IMR-90 (cell line): ENCODE data around the gene LENEP. TPM values are rescaled to one million over a fixed set of nuclear protein-coding genes. Genes with fewer than 3 reads are reported as not detected.

Experiments used
- ATAC-seq: fragments of 200-7000 bp; cut with Tn5 transposase; 2 replicates; pipeline ENCODE4 v1.9.1; 2020; ENCODE audit warnings: low read depth, mild to moderate bottlenecking, moderate library complexity
- BruUV-seq: library from RNA; stranded (reverse); fragments of 400-500 nt; replicated peaks from 2 replicates; lab custom pipeline; 2021; lab: Mats Ljungman, UMichigan
- CTCF ChIA-PET: fragments of 300-600 bp; formaldehyde crosslinking; extraction: SDS; loops from one replicate; lab custom pipeline; 2021; ENCODE audit warnings: antibody characterized with exemption; lab: Yijun Ruan, JAX
- POLR2A ChIA-PET: fragments of 300-600 bp; sonication (Branson Sonifier 250); formaldehyde crosslinking; loops from one replicate; lab custom pipeline; 2022; ENCODE audit warnings: antibody characterized with exemption; ENCODE audit not compliant: unreplicated experiment; lab: Charles Lee
- DNase-seq: peaks from one replicate; pipeline ENCODE4 v3.0.0; 2013
- H2AFZ ChIP-seq: replicated peaks from 2 replicates; pipeline ENCODE3; 2013; ENCODE audit warnings: low read length, mild to moderate bottlenecking; ENCODE audit not compliant: poor library complexity
- H2AK5ac ChIP-seq: 2 replicates; pipeline ENCODE4 v1.6.1; 2013; ENCODE audit warnings: low read depth, low read length, inconsistent platforms
- H2AK9ac ChIP-seq: replicated peaks from 2 replicates; pipeline ENCODE3; 2013; ENCODE audit warnings: mild to moderate bottlenecking, low read depth, low read length, moderate library complexity; ENCODE audit not compliant: poor library complexity
- H2BK120ac ChIP-seq: 2 replicates; pipeline ENCODE4 v1.6.1; 2013; ENCODE audit warnings: low read depth, low read length, inconsistent platforms
- H2BK15ac ChIP-seq: 3 replicates; pipeline ENCODE4 v1.6.1; 2013; ENCODE audit warnings: low read depth, low read length, inconsistent platforms
- H2BK20ac ChIP-seq: 2 replicates; pipeline ENCODE4 v1.6.1; 2013; ENCODE audit warnings: low read depth, mild to moderate bottlenecking, inconsistent platforms, low read length, moderate library complexity
- H2BK5ac ChIP-seq: 2 replicates; pipeline ENCODE4 v1.6.1; 2013; ENCODE audit warnings: mild to moderate bottlenecking, low read depth, low read length, inconsistent platforms; ENCODE audit not compliant: poor library complexity, severe bottlenecking
- H3K14ac ChIP-seq: replicated peaks from 2 replicates; pipeline ENCODE4 v1.6.1; 2013; ENCODE audit warnings: low read depth, low read length, inconsistent platforms
- H3K18ac ChIP-seq: 2 replicates; pipeline ENCODE4 v1.6.1; 2013; ENCODE audit warnings: low read depth, low read length, control low read depth
- H3K23ac ChIP-seq: 2 replicates; pipeline ENCODE4 v1.6.1; 2013; ENCODE audit warnings: low read depth, low read length, inconsistent platforms
- H3K27ac ChIP-seq: 2 replicates; pipeline ENCODE4 v1.5.1; 2013; ENCODE audit warnings: mild to moderate bottlenecking, control low read depth, low read length; ENCODE audit not compliant: insufficient read depth
- H3K27me3 ChIP-seq: 2 replicates; pipeline ENCODE4 v1.6.1; 2013; ENCODE audit warnings: low read length; ENCODE audit not compliant: control insufficient read depth, insufficient read depth
- H3K36me3 ChIP-seq: 2 replicates; pipeline ENCODE4 v1.6.1; 2013; ENCODE audit warnings: low read length, mixed read lengths; ENCODE audit not compliant: control insufficient read depth, insufficient read depth
- H3K4ac ChIP-seq: 2 replicates; pipeline ENCODE4 v1.6.1; 2013; ENCODE audit warnings: low read depth, low read length, inconsistent platforms
- H3K4me1 ChIP-seq: 2 replicates; pipeline ENCODE4 v1.6.1; 2013; ENCODE audit warnings: low read length, mixed read lengths; ENCODE audit not compliant: control insufficient read depth, insufficient read depth
- H3K4me2 ChIP-seq: 2 replicates; pipeline ENCODE4 v1.6.1; 2013; ENCODE audit warnings: low read depth, mild to moderate bottlenecking, control low read depth, low read length, moderate library complexity
- H3K4me3 ChIP-seq: 2 replicates; pipeline ENCODE4 v1.5.1; 2013; ENCODE audit warnings: low read depth, mild to moderate bottlenecking, control low read depth, low read length, moderate library complexity; ENCODE audit not compliant: insufficient read depth
- H3K56ac ChIP-seq: 2 replicates; pipeline ENCODE4 v1.6.1; 2013; ENCODE audit warnings: low read length, inconsistent platforms; ENCODE audit not compliant: insufficient read depth; ENCODE audit errors: extremely low read depth
- H3K79me1 ChIP-seq, 2 experiments: 2 replicates each; pipeline ENCODE4 v1.6.1; 2013; ENCODE audit warnings: low read length in 2 of 2, inconsistent platforms in 1 of 2, low read depth in 1 of 2
- H3K9ac ChIP-seq: 2 replicates; pipeline ENCODE4 v1.6.1; 2013; ENCODE audit warnings: low read depth, low read length, control low read depth
- H3K9me1 ChIP-seq: 2 replicates; pipeline ENCODE4 v1.6.1; 2013; ENCODE audit warnings: low read length, inconsistent platforms; ENCODE audit not compliant: insufficient read depth
- H3K9me3 ChIP-seq: 2 replicates; pipeline ENCODE4 v1.6.1; 2013; ENCODE audit warnings: low read length; ENCODE audit not compliant: control insufficient read depth, insufficient read depth
- H4K20me1 ChIP-seq: 2 replicates; pipeline ENCODE4 v1.6.1; 2013; ENCODE audit warnings: low read length, inconsistent platforms; ENCODE audit not compliant: insufficient read depth
- H4K5ac ChIP-seq: 2 replicates; pipeline ENCODE4 v1.6.1; 2013; ENCODE audit warnings: mild to moderate bottlenecking, low read depth, low read length, control low read depth
- H4K8ac ChIP-seq, 2 experiments: 2 replicates each; pipeline ENCODE4 v1.6.1; 2013; ENCODE audit warnings: low read depth in 2 of 2, low read length in 2 of 2, control low read depth in 1 of 2, inconsistent platforms in 1 of 2
- H4K91ac ChIP-seq: 2 replicates; pipeline ENCODE4 v1.6.1; 2013; ENCODE audit warnings: low read depth, low read length, inconsistent platforms; ENCODE audit not compliant: insufficient read depth
- CEBPB ChIP-seq: IDR thresholded peaks from 2 replicates; pipeline ENCODE4 v1.6.1; 2012; ENCODE audit warnings: low read depth, low read length, improper control_type of control experiment
- MAZ ChIP-seq: IDR thresholded peaks from 2 replicates; pipeline ENCODE4 v1.6.1; 2012; ENCODE audit warnings: low read depth, mild to moderate bottlenecking, low read length, improper control_type of control experiment, moderate library complexity, borderline replicate concordance
- NFE2L2 ChIP-seq: fragments of 150-350 bp; IDR thresholded peaks from 2 replicates; pipeline ENCODE4 v1.6.1; 2016; ENCODE audit warnings: low read depth, mild to moderate bottlenecking, low read length
- POLR2A ChIP-seq: IDR thresholded peaks from 2 replicates; pipeline ENCODE4 v1.6.1; 2012; ENCODE audit warnings: mild to moderate bottlenecking, low read depth, low read length
- RCOR1 ChIP-seq: IDR thresholded peaks from 2 replicates; pipeline ENCODE4 v1.6.1; 2012; ENCODE audit warnings: mild to moderate bottlenecking, low read length, improper control_type of control experiment; ENCODE audit not compliant: insufficient replicate concordance
- RFX5 ChIP-seq: IDR thresholded peaks from 2 replicates; pipeline ENCODE4 v1.8.0; 2012; ENCODE audit warnings: low read depth, mild to moderate bottlenecking, low read length, moderate library complexity
- WGBS, 2 experiments: methylation state at CpG; one replicate each; pipeline versions ENCODE4 v1.1.5 to v1.1.7; 2013; ENCODE audit warnings: missing lambda C conversion rate in 2 of 2; ENCODE audit not compliant: insufficient read length in 1 of 2; ENCODE audit errors: extremely low coverage in 2 of 2; 5-methylcytosine and 5-hydroxymethylcytosine counted together
- dilution Hi-C: fragments of 300-500 bp; cut with HindIII; formaldehyde crosslinking; loops from one replicate; pipeline ENCODE4 v1.14.3; 2018; ENCODE audit warnings: low sequenced_read_pairs; ENCODE audit not compliant: unreplicated experiment
- in situ Hi-C: fragments of 300-500 bp; cut with MboI; formaldehyde crosslinking; loops from 3 replicates; pipeline ENCODE4 v1.14.3; 2019; ENCODE audit warnings: low sequenced_read_pairs, inconsistent platforms, mixed read lengths
- intact Hi-C: fragments of 100-400 bp; cut with micrococcal nuclease; formaldehyde crosslinking; loops from 2 replicates; pipeline ENCODE4 v1.10.0; 2022
- polyA plus RNA-seq, 3 experiments: library from polyadenylated mRNA; depleted of rRNA; stranded (reverse); fragments of >200 nt; gene quantifications; 2 replicates each; pipeline ENCODE4 v1.2.3, GENCODE V29; 2012; ENCODE audit warnings: low replicate concordance in 1 of 3
- total RNA-seq: library from RNA; depleted of rRNA; stranded (reverse); fragments of >200 nt; gene quantifications from 2 replicates; pipeline ENCODE4 v1.2.3, GENCODE V29; 2012
- TF ChIP-seq, protein P1 (sequence below): conservative IDR thresholded peaks from 2 replicates; pipeline ENCODE4 v1.5.1; 2012; ENCODE audit warnings: mild to moderate bottlenecking, low read depth, low read length, improper control_type of control experiment
- TF ChIP-seq, protein P2 (sequence below): fragments of 150-350 bp; IDR thresholded peaks from 2 replicates; pipeline ENCODE4 v1.6.1; 2017; ENCODE audit warnings: mild to moderate bottlenecking, antibody characterized with exemption, low read length, low read depth

Gene LENEP
- total and polyA plus RNA-seq, 2 of the 4 experiments (the other 2 are of a cell fraction): not detected

DNA sequence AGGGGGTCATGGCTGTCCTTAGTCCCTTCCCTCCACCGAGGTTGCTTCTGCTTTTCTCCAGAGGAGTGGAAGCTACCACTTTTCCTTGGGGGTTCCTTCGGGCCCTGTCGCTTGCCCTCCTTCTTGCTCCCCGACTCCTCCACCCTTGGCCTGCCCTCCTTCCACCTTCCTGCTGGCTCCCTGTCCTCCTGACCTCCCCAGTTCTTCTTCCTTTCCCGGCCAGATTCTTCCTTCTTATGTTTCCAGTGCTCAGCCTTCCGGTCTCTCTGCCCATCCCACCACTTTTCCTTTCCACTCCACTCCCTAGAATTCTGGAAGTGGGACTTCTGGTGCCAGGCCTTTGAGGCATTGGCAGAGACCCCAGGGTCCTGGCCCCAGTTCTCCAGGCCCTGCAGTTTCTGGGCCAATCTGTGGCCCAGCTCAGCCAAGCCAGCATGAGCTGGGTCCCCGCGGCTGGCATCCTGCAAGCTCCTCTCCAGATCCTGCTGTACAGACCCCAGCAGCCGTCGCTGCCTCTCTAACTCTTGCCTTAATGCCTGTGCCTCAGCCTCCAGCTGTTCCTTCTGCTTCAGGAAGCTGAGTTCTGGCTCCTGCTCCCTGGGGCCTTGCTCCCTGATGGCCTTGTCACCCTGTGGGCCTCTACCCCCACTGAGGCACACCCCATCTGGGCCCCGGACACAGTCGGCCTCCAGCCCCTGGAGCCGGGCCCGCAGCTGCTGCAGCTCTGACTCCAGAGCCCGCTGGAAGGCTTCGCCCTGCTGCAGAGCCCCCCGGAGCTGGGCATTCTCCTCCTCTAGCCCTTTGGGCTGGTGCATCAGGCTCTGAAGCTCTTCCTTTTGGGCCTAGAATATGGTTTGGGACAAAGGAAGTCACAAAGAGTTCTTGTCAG lies 47.2 kb upstream of the LENEP start (continued):
- TF ChIP-seq, protein P1, sequence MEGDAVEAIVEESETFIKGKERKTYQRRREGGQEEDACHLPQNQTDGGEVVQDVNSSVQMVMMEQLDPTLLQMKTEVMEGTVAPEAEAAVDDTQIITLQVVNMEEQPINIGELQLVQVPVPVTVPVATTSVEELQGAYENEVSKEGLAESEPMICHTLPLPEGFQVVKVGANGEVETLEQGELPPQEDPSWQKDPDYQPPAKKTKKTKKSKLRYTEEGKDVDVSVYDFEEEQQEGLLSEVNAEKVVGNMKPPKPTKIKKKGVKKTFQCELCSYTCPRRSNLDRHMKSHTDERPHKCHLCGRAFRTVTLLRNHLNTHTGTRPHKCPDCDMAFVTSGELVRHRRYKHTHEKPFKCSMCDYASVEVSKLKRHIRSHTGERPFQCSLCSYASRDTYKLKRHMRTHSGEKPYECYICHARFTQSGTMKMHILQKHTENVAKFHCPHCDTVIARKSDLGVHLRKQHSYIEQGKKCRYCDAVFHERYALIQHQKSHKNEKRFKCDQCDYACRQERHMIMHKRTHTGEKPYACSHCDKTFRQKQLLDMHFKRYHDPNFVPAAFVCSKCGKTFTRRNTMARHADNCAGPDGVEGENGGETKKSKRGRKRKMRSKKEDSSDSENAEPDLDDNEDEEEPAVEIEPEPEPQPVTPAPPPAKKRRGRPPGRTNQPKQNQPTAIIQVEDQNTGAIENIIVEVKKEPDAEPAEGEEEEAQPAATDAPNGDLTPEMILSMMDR: no peak
- TF ChIP-seq MAZ: no peak

DNA sequence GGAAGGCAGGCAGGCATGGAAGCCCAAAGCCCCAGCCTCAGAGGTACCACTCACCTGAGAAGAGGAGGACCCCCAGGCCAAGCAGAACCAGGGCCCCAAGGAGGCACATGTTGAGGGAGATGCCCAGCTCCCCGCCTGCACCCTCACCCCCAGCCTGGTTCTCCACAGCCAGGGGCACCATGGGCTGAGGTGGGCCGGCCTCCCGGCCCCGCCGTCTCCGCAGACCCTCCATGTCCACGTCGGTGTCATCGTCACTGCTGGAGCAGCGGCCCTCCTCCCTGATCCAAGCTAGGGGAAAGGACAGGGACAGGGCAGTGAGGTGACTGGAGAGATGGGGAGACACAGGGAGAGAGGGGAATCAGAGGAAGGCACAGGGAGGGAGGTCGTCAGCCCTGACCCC lies 45.3 kb upstream of the LENEP start:
- ChIA-PET CTCF (interaction anchor here (0.7 kb wide), 1 partner anchor 469 kb away, joined by 3 read pairs; no protein-coding TSS in a partner anchor), POLR2A (no interaction called here)
- dilution Hi-C loops (no loop called here), intact Hi-C loops (no loop called here), in situ Hi-C loops (no loop called here)
- ATAC-seq (no peak), DNase-seq (no peak)
- Histone ChIP-seq H3K36me3 (peaks cover 45% of the 10 kb centered on the region), H4K5ac (no peak overlapping the region), H4K91ac (no peak overlapping the region), H3K14ac (no peak overlapping the region), H4K20me1 (peaks cover 3% of the 10 kb centered on the region), H2BK5ac (no peak overlapping the region), H2BK120ac (no peak overlapping the region), H2AFZ (no peak overlapping the region), H4K8ac (no peak overlapping the region), H3K4me1 (no peaks in the 10 kb centered on the region), H3K79me1 (peaks cover 0 to 4% of the 10 kb centered on the region in 2 experiments; a peak in 3 of 4 replicates), H3K4me3 (no peak overlapping the region), H2BK15ac (no peak overlapping the region), H3K4ac (no peak overlapping the region), H3K23ac (no peak overlapping the region), H3K9me3 (no peaks in the 10 kb centered on the region), H3K56ac (no peak overlapping the region), H2AK9ac (no peak overlapping the region), H2BK20ac (no peak overlapping the region), H3K27ac (no peak overlapping the region), H3K27me3 (no peaks in the 10 kb centered on the region), H3K18ac (no peak overlapping the region), H2AK5ac (no peak overlapping the region), H3K9ac (no peak overlapping the region), H3K9me1 (no peaks in the 10 kb centered on the region), H3K4me2 (no peak overlapping the region)
- WGBS, 2 experiments: no CpG with 5 or more reads among the region's 11 CpGs
- BruUV-seq: no TSS peak
- TF ChIP-seq, protein P2, sequence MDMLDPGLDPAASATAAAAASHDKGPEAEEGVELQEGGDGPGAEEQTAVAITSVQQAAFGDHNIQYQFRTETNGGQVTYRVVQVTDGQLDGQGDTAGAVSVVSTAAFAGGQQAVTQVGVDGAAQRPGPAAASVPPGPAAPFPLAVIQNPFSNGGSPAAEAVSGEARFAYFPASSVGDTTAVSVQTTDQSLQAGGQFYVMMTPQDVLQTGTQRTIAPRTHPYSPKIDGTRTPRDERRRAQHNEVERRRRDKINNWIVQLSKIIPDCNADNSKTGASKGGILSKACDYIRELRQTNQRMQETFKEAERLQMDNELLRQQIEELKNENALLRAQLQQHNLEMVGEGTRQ: no peak
- TF ChIP-seq POLR2A: no peak
- no peak for TF ChIP-seq NFE2L2
- no peak for TF ChIP-seq RFX5
- no peak for TF ChIP-seq CEBPB
- no peak for TF ChIP-seq RCOR1
- TF ChIP-seq, protein P1: no peak
